GM12875 (cell line): ENCODE data around the gene XPO5.

Experiments
- H3K4me3 ChIP-seq: one replicate; pipeline ENCODE4 v1.5.1; 2011; ENCODE audit warnings: low read depth, low read length, control low read depth
- CTCF ChIP-seq: IDR thresholded peaks from 2 replicates; pipeline ENCODE4 v1.5.1; 2011; ENCODE audit warnings: low read depth, mild to moderate bottlenecking, control low read depth, inconsistent platforms, low read length, moderate library complexity, borderline replicate concordance; ENCODE audit not compliant: insufficient read depth

XPO5 gene

GRCh38 chr6:43621078-43621835 lies 45.4 kb upstream of the XPO5 start:
- no peak for TF ChIP-seq CTCF
- H3K4me3 ChIP-seq = no peak overlapping the region

GRCh38 chr6:43616725-43617472 lies 41.1 kb upstream of the XPO5 start:
- no peak for TF ChIP-seq CTCF
- H3K4me3 ChIP-seq = no peak overlapping the region

- H3K4me3 ChIP-seq = no peak overlapping the region
- no peak for TF ChIP-seq CTCF
Measured at GRCh38 chr6:43614396-43614730, 38.5 kb upstream of the XPO5 start.

- no peak for TF ChIP-seq CTCF
- H3K4me3 ChIP-seq = no peak overlapping the region
Measured at GRCh38 chr6:43613721-43614395, 38.0 kb upstream of the XPO5 start.

- H3K4me3 ChIP-seq = no peak overlapping the region
- TF ChIP-seq CTCF = no peak
Measured at GRCh38 chr6:43610431-43610830, 34.6 kb upstream of the XPO5 start.

GRCh38 chr6:43609402-43609801 lies 33.6 kb upstream of the XPO5 start:
- TF ChIP-seq CTCF = no peak
- no peak overlapping the region for H3K4me3 ChIP-seq
